SK-N-SH treated with all-trans-retinoic acid at 6 μM for 48 hours (cell line): Measurements from ENCODE around the gene SLC35B2.

Experiments used
- ATAC-seq: fragments of 200-7000 bp; cut with Tn5 transposase; 3 replicates; pipeline ENCODE4 v1.9.1; 2020; ENCODE audit warnings: mild to moderate bottlenecking, moderate library complexity
- ARNTL ChIP-seq: fragments of 450-650 bp; formaldehyde crosslinking; IDR thresholded peaks from 2 replicates; pipeline ENCODE4 v1.5.0; 2020; ENCODE audit warnings: low read depth, mild to moderate bottlenecking, moderate library complexity, borderline replicate concordance
- BACH2 ChIP-seq: fragments of 250-450 bp; sonication (Bioruptor Pico); IDR thresholded peaks from 2 replicates; pipeline ENCODE4 v1.9.0; 2021; ENCODE audit warnings: mild to moderate bottlenecking, borderline replicate concordance
- CSDC2 ChIP-seq: fragments of 250-450 bp; sonication (Bioruptor Pico); IDR thresholded peaks from 2 replicates; pipeline ENCODE4 v1.5.0; 2020; ENCODE audit warnings: mild to moderate bottlenecking, moderate library complexity
- CSRNP3 ChIP-seq: fragments of 250-450 bp; sonication (Bioruptor Pico); IDR thresholded peaks from 2 replicates; pipeline ENCODE4 v1.5.1; 2021; ENCODE audit warnings: mild to moderate bottlenecking, moderate library complexity
- ESRRG ChIP-seq: fragments of 250-450 bp; sonication (Bioruptor Pico); IDR thresholded peaks from 2 replicates; pipeline ENCODE4 v1.6.1; 2021; ENCODE audit warnings: mild to moderate bottlenecking
- ISL1 ChIP-seq: fragments of 250-450 bp; sonication (Bioruptor Pico); IDR thresholded peaks from 2 replicates; pipeline ENCODE4 v2.1.2; 2022; ENCODE audit warnings: mild to moderate bottlenecking, moderate library complexity
- OSR1 ChIP-seq: fragments of 250-450 bp; sonication (Bioruptor Pico); IDR thresholded peaks from 2 replicates; pipeline ENCODE4 v1.8.0; 2022; ENCODE audit warnings: moderate library complexity, mild to moderate bottlenecking, inconsistent platforms
- PPARA ChIP-seq: fragments of 250-450 bp; sonication (Bioruptor Pico); IDR thresholded peaks from 2 replicates; pipeline ENCODE4 v1.5.0; 2020; ENCODE audit warnings: mild to moderate bottlenecking, borderline replicate concordance
- RARB ChIP-seq: fragments of 250-450 bp; sonication (Bioruptor Pico); IDR thresholded peaks from 2 replicates; pipeline ENCODE4 v1.8.0; 2021; ENCODE audit warnings: mild to moderate bottlenecking, moderate library complexity
- SNAI2 ChIP-seq: fragments of 250-450 bp; sonication (Bioruptor Pico); IDR thresholded peaks from 2 replicates; pipeline ENCODE4 v1.5.0; 2020; ENCODE audit warnings: mild to moderate bottlenecking, moderate library complexity
- TCF4 ChIP-seq: fragments of 250-450 bp; sonication (Bioruptor Pico); IDR thresholded peaks from 2 replicates; pipeline ENCODE4 v1.8.0; 2021; ENCODE audit warnings: mild to moderate bottlenecking, moderate library complexity, borderline replicate concordance
- TOX ChIP-seq: fragments of 250-450 bp; sonication (Bioruptor Pico); IDR thresholded peaks from 2 replicates; pipeline ENCODE4 v1.8.0; 2021; ENCODE audit warnings: mild to moderate bottlenecking, moderate library complexity, borderline replicate concordance
- TSHZ2 ChIP-seq: fragments of 250-450 bp; sonication (Bioruptor Pico); IDR thresholded peaks from 2 replicates; pipeline ENCODE4 v1.5.0; 2020; ENCODE audit warnings: mild to moderate bottlenecking, moderate library complexity
- ZC3H10 ChIP-seq: fragments of 250-450 bp; sonication (Bioruptor Pico); IDR thresholded peaks from 2 replicates; pipeline ENCODE4 v1.5.1; 2021; ENCODE audit warnings: mild to moderate bottlenecking, moderate library complexity
- ZFP3 ChIP-seq: fragments of 250-450 bp; sonication (Bioruptor Pico); IDR thresholded peaks from 2 replicates; pipeline ENCODE4 v1.5.0; 2020; ENCODE audit warnings: mild to moderate bottlenecking, moderate library complexity
- ZFP30 ChIP-seq: fragments of 450-650 bp; formaldehyde crosslinking; IDR thresholded peaks from 2 replicates; pipeline ENCODE4 v1.5.0; 2022; ENCODE audit warnings: mild to moderate bottlenecking, moderate library complexity
- ZNF565 ChIP-seq: fragments of 450-650 bp; formaldehyde crosslinking; conservative IDR thresholded peaks from 2 replicates; pipeline ENCODE4 v1.5.0; 2020; ENCODE audit warnings: low read depth, mild to moderate bottlenecking, moderate library complexity
- ZNF70 ChIP-seq: fragments of 450-650 bp; formaldehyde crosslinking; IDR thresholded peaks from 2 replicates; pipeline ENCODE4 v1.5.0; 2020; ENCODE audit warnings: mild to moderate bottlenecking, moderate library complexity
- TF ChIP-seq, protein P1 (sequence below): fragments of 250-450 bp; sonication (Bioruptor Pico); IDR thresholded peaks from 2 replicates; pipeline ENCODE4 v1.8.0; 2021; ENCODE audit warnings: low read depth, mild to moderate bottlenecking, moderate library complexity, borderline replicate concordance
- TF ChIP-seq, protein P2 (sequence below): fragments of 250-450 bp; sonication (Bioruptor Pico); IDR thresholded peaks from 2 replicates; pipeline ENCODE4 v1.8.0; 2020; ENCODE audit warnings: mild to moderate bottlenecking, moderate library complexity, borderline replicate concordance
- TF ChIP-seq, protein P3 (sequence below): fragments of 250-450 bp; sonication (Bioruptor Pico); IDR thresholded peaks from 2 replicates; pipeline ENCODE4 v1.5.1; 2020; ENCODE audit warnings: low read depth, mild to moderate bottlenecking, moderate library complexity

The SLC35B2 gene

DNA sequence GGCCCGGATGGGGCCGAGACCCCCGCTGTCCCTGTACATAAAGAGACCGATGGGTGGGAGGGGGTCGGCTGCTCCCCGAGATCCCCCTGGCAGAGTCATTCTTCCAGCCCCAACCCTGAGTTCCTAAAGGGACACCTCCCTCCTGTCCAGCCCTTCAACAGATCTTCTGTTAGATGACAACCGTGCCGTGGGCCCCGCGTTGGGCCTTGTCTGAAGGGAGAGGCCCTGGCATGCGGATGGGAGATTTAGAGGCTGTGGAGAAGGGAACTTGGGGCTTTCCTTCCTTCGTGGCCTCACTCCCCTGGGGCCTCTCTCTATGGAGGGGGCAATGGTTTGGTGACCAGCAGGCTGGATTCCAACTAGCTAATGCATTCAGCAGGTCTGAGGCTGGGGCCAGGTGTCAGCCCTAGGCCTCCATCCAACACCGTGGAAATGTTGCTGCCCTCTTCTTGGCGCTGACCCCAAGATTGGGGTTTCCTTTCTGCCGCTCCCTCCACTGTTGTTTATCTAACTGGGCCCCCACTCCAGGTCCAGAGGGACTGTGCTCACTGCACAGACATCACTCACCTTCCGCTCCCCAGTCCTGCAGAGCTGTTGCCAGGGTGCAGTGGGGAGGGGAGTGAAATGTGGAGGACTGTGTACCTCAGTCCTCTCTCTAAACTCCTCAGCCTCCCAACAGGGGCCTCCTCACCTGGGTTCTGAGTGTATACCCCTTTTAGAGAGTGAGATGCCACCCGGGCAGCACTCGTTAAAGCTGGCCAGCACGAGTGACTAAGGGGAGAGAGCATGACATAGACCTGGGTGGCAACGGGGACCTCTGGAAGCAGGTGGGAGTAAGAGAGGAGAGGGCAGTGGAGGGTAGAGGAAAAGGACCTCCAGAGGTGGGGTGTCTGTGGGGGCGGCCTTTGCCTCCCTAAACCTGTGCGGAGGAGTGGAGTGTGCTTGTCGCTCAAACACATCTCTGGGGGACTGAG lies 19.6 kb upstream of the SLC35B2 start:
- ATAC-seq: no peak
- TF ChIP-seq, protein P1, sequence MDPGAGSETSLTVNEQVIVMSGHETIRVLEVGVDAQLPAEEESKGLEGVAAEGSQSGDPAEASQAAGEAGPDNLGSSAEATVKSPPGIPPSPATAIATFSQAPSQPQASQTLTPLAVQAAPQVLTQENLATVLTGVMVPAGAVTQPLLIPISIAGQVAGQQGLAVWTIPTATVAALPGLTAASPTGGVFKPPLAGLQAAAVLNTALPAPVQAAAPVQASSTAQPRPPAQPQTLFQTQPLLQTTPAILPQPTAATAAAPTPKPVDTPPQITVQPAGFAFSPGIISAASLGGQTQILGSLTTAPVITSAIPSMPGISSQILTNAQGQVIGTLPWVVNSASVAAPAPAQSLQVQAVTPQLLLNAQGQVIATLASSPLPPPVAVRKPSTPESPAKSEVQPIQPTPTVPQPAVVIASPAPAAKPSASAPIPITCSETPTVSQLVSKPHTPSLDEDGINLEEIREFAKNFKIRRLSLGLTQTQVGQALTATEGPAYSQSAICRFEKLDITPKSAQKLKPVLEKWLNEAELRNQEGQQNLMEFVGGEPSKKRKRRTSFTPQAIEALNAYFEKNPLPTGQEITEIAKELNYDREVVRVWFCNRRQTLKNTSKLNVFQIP (CRISPR knock-in tag): no peak
- TF ChIP-seq, protein P2, sequence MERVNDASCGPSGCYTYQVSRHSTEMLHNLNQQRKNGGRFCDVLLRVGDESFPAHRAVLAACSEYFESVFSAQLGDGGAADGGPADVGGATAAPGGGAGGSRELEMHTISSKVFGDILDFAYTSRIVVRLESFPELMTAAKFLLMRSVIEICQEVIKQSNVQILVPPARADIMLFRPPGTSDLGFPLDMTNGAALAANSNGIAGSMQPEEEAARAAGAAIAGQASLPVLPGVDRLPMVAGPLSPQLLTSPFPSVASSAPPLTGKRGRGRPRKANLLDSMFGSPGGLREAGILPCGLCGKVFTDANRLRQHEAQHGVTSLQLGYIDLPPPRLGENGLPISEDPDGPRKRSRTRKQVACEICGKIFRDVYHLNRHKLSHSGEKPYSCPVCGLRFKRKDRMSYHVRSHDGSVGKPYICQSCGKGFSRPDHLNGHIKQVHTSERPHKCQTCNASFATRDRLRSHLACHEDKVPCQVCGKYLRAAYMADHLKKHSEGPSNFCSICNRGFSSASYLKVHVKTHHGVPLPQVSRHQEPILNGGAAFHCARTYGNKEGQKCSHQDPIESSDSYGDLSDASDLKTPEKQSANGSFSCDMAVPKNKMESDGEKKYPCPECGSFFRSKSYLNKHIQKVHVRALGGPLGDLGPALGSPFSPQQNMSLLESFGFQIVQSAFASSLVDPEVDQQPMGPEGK (CRISPR knock-in tag): no peak
- TF ChIP-seq TOX (CRISPR knock-in tag) (no peak), PPARA (CRISPR knock-in tag) (no peak), BACH2 (CRISPR knock-in tag) (no peak), CSRNP3 (CRISPR knock-in tag) (no peak), ARNTL (CRISPR knock-in tag) (no peak), ESRRG (CRISPR knock-in tag) (no peak), ZC3H10 (CRISPR knock-in tag) (no peak), ISL1 (no peak), ZFP30 (no peak), ZFP3 (CRISPR knock-in tag) (no peak)
- TF ChIP-seq, protein P3, sequence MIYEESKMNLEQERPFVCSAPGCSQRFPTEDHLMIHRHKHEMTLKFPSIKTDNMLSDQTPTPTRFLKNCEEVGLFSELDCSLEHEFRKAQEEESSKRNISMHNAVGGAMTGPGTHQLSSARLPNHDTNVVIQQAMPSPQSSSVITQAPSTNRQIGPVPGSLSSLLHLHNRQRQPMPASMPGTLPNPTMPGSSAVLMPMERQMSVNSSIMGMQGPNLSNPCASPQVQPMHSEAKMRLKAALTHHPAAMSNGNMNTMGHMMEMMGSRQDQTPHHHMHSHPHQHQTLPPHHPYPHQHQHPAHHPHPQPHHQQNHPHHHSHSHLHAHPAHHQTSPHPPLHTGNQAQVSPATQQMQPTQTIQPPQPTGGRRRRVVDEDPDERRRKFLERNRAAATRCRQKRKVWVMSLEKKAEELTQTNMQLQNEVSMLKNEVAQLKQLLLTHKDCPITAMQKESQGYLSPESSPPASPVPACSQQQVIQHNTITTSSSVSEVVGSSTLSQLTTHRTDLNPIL: no peak

DNA sequence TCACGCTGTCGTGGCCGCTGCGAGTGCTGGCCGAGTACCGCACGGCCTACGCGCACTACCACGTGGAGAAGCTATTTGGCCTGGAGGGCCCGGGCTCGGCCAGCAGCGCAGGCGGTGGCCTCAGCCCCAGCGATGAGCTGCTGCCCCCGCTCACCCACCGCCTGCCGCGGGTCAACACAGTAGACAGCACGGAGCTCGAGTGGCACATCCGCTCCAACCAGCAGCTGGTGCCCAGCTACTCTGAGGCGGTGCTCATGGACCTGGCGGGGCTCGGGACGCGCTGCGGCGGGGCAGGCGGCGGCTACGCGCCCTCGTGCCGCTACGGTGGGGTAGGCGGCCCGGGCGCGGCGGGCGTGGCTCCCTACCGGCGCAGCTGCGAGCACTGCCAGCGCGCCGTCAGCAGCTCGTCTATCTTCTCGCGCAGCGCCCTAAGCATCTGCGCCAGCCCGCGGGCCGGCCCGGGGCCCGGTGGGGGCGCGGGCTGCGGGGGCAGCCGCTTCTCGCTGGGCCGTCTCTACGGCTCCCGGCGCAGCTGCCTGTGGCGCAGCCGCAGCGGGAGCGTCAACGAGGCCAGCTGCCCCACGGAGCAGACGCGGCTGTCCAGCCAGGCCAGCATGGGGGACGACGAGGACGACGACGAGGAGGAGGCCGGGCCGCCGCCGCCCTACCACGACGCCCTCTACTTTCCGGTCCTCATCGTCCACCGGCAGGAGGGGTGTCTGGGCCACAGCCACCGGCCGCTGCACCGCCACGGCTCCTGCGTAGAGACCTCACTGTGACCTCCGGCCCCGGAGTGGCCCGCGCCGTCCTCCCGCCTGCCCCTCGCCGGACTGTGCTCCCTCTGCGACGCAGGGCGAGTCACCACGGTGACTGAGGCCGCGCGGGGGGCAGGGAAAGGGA lies 18.7 kb upstream of the SLC35B2 start:
- TF ChIP-seq ISL1: no peak
- no peak for TF ChIP-seq TCF4 (CRISPR knock-in tag)
- no peak for TF ChIP-seq ZFP30
- no peak for TF ChIP-seq TOX (CRISPR knock-in tag)
- no peak for TF ChIP-seq ESRRG (CRISPR knock-in tag)
- TF ChIP-seq ARNTL (CRISPR knock-in tag): no peak
- no peak for TF ChIP-seq ZNF565 (CRISPR knock-in tag)
- TF ChIP-seq ZNF70 (CRISPR knock-in tag): no peak
- TF ChIP-seq, protein P2 (CRISPR knock-in tag): no peak
- TF ChIP-seq, protein P1 (CRISPR knock-in tag): no peak
- TF ChIP-seq OSR1 (CRISPR knock-in tag): no peak
- TF ChIP-seq CSDC2 (CRISPR knock-in tag): no peak
- TF ChIP-seq SNAI2 (CRISPR knock-in tag): no peak
- no peak for TF ChIP-seq RARB (CRISPR knock-in tag)
- no peak for TF ChIP-seq ZC3H10 (CRISPR knock-in tag)
- no peak for TF ChIP-seq TSHZ2 (CRISPR knock-in tag)
- no peak for TF ChIP-seq CSRNP3 (CRISPR knock-in tag)
- TF ChIP-seq, all 23 proteins: peak for 0
- no peak for ATAC-seq
